Glomerular visceral epithelial cell (primary cell): ENCODE measurements around the gene ALDH1L2.

Source experiments
- DNase-seq: peaks from one replicate; pipeline ENCODE4 v3.0.0-alpha.2; 2016; ENCODE audit errors: extremely low spot score

Gene ALDH1L2

DNA sequence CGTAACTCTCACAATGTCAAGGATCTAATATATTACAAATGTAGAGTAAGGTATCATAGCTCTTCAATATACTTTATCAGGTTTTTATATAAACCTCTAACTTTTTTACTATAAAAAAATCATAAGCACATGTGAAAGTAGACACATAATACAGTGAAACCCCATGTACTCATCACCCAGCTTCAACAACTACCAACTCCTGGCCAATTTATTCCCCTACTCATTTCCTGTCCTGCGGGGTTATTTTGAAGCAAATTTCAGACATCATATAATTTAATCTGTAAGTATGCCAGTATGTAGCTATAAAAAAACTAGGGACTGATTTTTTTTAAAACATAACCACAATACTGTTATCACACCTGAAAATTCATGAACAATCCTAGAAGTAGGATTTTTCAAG is 50.4 kb downstream of the ALDH1L2 start:
- no peak for DNase-seq

DNA sequence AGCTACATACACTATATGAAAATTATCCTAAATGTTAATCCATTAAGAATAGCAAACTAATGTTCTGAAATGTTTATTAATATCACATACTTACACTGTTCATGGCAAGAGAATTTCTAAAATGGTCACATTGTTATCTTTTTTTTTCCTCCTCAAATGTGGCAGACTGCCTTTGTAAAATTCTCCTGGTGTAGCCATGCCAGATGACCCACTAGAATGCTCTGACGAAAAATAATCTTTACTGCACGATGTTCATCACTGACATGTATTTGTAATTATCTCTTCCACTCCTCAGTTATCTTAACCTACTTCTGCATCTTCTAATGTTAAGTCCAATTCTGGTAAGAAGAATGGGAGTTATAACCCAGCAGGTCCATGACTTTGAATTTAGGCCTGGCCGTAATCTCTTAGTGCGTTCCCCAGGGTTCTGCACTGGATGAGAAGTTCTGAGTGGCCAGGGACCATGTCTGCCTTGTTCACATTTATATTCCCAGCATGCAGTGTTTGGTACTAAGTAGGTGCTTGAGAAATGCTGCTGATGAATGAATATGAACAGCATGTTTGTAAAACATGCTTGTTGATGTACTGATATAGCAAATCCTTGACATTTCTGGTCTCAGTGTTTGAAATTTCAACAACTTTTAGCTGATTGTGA is 51.4 kb downstream of the ALDH1L2 start:
- no peak for DNase-seq

DNA sequence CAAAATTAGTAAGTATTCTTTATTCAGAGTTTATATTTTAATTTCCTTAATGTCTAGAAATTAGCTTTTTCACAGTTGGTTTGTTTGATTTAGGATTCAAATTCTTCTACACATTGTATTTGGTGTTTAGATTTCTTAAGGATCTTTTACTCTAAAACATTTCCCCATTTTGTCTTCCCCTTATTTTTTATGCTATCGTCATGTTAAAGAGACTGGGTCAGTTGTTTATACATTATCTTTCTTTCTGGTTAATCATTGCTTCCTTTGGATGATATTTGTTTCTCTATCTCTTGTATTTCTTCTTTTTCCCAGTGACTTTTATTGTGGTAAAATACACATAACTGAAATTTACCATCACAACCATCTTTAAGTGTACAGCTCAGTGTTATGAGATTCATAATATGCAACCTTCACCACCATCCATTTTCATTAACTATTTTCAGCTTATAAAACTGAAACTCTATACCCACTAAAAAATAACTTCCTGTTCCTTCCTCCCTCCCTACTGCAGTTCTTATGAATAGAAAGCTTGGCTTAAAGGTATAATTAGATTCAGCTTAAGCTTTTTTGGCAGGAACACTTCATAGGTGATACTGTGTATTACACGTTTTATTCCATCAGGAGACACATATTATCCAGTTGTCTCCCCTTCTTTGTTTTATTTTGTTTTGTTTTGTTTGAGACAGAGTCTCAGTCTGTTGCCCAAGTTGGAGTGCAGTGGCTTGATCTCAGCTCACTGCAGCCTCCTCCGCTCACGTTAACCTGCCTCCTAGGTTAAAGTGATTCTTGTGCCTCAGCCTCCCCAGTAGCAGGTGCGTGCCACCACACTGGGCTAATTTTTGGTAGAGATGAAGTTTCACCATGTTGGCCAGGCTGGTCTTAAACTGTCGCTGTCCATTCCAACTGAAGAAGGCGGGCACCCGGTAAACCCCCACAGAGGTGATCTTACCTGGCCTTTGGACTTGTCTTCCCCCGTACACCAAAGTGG is 53.1 kb downstream of the ALDH1L2 start:
- DNase-seq = no peak

DNA sequence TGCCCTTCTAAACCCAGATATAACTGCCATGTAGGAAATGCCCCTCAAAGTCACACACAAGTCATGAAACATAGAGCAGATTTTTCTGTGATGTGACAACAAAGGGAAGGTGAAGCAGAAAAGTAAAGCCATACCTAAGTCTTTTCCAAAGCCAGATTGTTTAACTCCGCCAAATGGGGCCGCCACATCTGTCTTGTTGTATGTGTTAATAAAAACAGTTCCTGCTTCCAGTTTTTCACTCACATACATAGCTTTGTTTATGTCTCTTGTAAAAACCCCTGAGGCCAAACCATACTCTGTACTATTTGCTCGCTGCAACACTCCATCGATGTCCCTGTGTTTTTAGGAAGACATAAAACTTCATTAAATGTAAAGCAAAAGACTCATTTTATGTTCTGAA is 57.8 kb downstream of the ALDH1L2 start:
- DNase-seq = no peak

DNA sequence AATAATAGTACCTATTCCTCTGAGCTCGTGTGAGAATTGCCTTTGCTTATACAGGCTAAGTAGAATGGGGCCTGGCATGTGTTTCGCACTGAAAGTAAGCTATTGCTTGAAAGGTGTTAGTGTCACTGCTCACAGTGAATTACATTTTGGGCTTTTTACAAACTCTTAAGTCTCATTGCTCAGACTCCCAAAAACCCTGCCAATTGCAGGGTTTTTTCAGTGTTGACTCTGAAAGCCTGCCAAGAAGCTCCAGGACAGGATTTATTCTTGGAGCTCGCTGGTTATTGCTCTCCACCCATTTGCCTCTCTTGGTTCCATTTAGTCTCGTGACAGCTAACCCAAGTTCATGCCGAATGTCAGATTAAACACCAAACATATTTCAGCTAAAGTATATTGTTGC is 58.4 kb downstream of the ALDH1L2 start:
- no peak for DNase-seq

DNA sequence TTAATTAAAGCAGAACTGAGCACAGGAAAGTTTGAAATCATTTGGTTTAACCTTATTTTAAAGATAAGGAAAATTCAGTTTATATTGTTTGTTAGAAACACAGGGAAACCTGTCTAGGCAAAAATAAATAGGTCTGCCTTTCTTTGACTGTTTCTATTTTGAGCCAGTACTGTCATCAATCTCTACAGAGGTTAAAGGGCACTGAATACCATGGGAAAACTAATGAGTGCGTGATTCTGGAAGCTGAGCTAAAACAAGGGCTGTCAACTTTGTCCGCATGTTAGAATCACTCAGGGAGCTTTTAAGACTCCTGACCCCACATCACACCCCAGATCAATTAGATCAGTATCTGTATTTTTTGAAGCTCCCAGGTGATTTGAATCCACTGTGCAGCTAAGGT is 59.3 kb downstream of the ALDH1L2 start:
- no peak for DNase-seq

DNA sequence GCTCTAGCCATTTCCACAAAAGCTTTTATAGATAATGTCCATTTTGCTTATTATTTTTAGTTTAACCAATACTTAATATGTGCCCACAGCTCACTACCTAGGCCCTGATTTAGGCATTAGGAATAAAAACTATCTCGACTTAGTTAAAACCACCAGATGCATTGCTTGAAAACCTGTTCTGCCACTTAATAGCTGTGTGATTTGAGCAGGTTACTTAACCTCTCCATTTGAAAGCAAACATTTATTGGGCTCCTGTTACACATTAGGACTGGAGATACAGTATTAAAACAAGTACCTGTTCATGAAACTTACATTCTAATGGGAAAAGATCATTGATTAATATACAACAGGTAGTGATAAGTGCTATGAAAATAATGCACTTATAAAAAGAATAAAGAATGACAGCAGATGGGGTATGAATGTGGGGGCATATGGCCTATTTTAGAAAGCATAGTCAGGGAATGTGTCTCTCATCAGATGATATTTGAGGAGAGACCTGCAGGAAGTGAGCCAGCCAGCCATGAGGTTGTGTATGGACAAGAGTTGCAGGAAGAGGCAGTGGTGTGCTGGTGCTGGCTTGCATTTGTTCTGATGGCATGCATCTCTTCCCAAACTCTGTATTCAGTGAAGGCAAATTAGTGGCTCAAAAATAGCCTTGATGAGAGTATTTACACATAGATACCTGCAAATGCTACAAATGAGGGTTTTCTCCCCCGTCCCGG is 63.9 kb downstream of the ALDH1L2 start:
- DNase-seq = no peak

DNA sequence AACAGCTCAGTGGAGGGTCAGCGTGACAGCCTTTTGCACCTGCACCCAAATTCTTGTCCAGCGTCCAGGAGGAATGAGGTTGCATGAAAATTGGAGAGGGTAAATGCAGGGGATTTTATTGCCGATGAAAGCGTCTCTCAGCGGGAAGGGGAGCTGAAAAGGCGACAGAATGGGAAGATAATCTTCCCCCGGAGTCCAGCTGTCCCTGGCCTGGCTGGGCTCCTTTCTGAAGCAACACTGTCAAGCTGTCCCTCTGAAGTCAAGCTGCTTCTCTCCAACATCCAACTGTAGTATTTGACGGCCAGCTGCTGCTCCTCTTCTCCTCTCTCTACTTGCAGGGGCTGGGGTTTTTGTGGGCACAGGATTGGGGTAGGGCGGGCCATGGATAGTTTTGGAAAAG is 65.5 kb downstream of the ALDH1L2 start:
- DNase-seq = no peak

DNA sequence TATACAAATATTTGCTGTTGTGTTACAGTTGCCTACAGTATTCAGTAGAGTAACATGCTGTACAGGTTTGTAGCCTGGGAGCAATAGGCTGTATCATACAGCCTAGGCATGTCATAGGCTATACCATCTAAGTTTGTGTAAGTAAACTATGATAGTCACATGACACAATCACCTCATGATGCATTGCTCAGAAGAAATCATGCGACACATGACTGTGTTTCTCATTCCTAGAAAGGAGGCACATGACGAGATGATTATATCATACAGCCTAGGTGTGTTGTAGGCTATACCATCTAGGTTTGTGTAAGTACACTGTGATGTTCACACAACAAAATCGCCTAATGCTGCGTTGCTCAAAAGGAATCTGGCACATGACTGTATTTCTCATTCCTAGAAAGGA is 66.2 kb downstream of the ALDH1L2 start:
- DNase-seq = no peak

DNA sequence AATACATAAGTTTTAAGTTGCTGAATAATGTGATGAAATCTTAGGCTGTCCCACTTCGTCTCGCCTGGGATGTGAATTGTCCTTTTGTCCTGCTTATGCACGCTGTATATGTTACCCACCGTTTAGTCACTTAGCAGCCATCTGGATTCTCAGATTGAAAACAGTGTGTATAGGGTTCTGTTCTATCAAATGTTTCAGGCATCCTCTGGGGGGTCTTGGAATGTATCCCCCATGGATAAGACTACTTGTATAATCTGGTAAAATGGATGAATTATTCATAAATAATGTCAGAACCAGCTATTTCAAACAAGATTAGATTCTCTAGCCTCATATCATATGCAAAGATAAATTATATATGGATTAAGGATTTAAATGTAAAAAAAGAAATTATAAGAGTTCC is 68.7 kb downstream of the ALDH1L2 start:
- DNase-seq = no peak

DNA sequence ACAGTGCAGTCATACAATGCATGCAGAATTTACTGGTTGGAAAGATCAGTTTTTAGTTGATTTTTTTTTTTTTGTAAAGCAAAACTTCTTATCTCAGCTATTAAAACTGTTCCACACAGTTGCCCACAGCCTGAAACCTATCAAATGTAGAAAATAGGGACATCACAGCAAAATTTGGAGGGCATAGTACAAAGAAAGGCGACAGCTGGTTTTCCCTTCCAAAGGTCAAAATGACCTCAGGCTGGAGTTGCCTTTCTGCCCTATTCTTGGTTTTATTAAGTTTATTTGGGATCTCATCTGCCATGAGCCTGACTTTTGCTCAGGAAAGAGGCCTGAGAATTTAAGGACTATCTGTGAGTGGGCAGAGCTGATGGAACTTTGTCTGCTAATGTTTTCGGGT is 69.7 kb downstream of the ALDH1L2 start:
- no peak for DNase-seq

DNA sequence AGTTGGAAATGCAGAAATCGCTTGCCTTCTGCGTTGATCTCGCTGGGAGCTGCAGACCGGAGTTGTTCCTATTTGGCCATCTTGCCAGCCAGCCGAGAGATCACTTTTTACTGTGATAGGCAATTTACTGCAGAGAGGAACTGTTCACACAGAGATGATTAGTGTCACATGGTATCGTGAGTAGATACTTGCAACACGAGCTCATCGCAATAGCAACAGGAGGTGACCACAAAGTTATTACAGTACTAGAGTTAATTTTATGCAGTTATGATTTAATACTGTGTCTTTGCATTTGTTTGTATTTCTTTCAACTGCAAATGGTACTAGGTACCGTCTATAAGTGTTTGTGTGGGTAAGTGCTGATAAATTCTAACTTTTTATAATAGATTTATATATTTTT is 70.4 kb downstream of the ALDH1L2 start:
- peak; percentile 50 for DNase-seq

DNA sequence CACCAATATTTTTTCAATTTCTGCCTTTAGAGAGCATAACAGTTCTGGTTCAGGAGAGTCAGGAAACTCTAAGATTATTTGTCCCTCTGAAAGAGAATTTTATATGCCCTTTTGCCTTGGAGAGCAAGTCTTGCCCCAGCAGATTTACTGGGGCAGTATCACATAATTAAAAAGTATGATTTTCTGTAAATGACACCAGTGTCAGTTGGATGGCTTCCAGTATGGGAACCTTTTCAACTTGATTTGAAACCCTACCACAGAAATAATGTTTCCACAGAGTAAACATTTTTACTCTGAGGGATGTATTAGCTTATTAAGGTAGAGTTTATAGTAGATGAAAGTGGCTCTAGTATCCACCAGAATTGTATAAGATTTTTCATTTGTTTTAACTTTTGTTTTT is 82.8 kb downstream of the ALDH1L2 start:
- DNase-seq = no peak

DNA sequence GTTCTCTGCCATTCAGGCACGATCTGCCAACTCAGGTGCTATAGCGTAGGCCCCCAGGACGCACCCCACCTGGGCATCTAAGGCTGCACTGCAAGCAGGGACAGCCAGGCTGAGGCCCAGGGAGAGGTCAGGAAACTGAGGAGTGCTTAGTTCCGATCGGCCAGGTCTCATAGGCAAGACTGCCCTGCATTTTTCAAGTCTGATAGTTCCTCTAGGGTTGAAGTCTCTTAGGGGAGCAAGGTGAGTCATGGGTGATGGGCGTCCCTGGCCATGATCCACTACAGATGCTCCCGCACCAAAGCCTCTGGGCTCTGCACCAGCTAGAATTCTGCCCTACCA is 84.9 kb downstream of the ALDH1L2 start:
- DNase-seq = no peak

DNA sequence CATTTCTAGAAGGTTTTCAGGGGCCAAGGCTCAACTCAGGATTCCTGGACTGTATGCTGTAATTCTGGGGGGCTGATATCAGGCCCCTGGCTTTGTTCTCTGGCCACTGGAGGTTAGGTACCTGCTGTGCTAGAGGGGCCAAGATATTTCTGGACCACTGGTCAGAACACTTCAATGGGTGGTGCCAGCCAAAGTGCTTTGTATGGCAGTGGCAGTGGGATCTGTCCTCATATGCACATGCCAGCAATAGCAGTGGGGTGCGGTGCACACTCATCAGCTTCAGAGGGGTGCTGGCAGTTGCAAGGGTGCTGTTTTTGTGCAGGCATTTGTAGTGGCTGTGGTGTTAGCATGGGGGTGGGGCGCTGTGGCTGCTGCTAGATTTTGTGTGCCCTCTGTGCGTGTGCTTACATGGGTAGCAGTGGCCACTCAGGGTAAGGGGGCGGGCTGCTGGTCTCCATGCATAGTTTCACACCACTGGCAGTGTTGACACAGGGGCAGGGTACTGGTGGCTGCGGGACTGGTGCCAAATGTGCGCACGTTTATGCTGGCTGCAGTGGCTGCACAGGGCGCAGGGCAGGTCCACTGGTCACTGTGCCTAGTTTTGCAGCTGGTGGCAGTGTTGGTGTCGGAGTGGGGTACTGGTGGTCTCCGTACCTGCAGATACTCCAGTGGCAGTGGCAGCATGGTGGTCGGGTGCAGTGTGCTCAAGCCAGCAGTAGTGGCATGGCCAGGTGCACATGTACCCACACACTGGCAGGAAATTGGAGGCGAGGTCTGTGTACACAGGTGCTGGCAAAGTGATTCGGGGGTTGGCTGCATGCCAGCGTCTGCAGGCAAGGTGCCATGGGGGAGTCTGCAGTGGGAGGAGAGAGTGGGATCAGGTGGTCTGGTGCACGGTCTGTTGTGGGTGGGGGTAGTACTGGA is 85.6 kb downstream of the ALDH1L2 start:
- DNase-seq = no peak

DNA sequence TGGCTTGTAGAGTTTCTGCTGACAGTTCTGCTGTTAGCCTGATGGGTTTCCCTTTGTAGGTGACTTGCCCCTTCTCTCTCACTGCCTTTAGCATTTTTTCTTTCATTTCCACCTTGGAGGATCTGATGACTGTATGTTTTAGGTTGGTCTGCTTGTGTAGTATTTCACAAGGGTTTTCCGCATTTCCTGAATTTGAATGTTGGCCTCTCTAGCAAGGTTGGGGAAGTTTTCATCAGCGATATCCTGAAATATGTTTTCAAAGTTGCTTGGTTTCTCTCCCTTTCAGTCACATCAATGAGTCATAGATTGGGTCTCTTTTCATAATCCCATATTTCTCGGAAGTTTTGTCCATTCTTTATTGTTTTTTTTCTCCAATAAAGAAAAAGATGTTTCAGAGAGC is 86.7 kb downstream of the ALDH1L2 start:
- no peak for DNase-seq

DNA sequence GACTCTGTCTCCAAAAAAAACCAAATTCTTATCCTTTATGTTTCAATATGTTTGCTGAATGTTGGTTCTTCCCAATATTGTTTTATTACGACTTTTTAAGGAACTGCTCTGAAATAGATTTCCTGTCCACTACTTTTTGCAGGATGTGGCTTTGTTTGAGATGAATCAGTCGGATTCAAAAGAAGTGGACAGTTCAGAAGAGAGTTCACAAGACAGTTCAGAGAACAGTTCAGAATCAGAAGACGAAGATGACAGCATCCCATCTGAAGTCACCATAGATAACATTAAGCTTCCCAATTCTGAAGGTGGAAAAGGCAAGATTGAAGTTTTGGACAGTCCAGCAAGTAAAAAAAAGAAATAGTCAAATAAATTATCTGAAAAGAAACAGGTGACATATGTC is 89.9 kb downstream of the ALDH1L2 start:
- no peak for DNase-seq

DNA sequence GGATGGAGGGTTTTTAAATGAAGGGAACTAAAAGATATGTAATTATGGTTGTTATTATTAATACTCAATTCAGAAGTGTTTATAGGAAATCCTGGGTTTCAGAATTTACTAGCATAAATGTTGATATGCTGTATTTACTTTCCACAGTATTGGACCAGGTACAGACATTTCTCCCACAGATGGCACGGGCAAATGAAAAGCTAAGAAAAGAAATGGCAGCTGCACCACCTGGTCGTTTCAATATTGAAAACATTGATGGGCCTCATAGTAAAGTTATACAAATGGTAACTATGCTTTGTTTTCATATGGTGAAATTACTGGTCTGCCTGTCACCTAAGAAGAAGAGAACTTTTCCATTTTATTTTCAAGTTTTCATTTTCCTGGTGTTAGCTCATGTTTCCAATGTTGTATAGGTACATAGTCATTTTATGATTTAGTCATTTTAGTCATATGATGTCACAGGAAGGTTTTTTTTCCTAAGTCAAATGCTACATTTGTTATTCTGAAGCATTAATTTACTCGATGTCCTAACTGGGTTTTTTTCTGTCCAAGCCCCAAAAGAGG is 92.6 kb downstream of the ALDH1L2 start:
- no peak for DNase-seq

DNA sequence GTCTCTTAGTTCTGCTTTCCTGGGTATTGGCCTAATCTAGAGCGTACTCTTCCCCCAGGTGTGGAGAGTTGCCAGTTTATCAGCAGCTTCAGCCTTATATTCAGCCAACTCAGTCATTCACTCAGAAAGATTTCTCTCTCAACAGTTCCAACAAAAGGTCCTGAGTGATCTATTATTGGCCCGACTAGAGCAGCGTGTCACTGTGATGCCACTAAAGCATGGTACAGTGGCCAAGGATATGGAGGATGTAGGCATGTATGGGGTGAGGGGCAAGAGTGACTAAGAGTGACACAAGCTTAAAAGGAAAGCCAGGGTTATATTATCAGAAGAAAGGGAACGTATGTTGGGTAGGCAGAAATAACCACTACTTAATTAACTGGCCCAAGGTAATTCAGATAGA is 93.3 kb downstream of the ALDH1L2 start:
- DNase-seq = no peak

DNA sequence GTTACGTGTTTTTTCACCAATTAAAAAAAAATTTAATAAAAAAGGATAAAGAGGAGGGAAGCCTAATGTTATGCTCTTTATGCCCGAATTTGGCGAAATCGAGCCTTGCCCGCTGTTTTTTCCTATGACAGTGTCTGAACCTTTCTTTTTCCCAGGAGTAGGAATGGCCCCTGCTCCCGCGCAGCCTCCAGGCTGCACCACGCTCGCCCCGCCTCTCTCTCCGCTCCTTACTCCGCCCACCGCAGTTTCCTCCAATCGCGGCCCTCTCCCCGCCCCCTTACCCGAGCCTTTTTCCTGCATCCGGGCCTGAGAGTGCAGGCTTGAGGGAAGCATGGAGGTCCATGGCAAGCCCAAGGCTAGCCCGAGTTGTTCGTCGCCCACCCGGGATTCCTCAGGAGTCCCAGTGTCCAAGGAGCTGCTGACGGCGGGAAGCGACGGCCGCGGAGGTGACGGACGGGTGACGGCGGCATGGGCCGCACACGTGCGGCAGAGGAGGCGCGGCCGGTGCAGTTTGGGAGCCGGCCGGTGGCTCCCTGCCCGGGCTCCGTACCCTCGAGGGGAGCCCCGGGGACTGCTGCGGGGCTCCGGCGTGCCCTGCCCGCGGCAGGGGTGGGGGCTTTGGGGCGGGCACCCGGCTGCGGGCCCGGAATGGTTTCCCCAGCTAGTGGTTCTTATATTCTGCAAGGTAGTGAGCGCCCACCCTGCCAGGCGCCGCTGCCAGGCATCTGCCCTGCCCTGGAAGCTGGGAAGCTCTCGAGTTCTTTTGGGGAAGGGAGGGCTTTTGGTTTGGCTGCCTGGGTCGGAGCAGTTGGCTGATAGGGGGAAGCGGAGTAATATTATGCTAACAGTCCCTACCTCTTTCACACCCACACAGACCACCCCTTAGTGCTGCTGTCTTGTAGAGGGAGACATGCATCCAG is 98.0 kb downstream of the ALDH1L2 start, which contains the start of gene NOPCHAP1:
Gene NOPCHAP1, plus strand, starts transcription at position 295 of the 920 bp plus-strand sequence. Its CDS starts 37 bp downstream, at position 332.
- DNase-seq = peak; percentile 86
